ENCODE data around the gene TMEM17. TPM values are rescaled to one million over a fixed set of nuclear protein-coding genes. Genes with fewer than 3 reads are reported as not detected.

The TMEM17 gene
- total and polyA plus RNA-seq, 11 donors: 0.80 to 2.3 (median 1.6) TPM

DNA sequence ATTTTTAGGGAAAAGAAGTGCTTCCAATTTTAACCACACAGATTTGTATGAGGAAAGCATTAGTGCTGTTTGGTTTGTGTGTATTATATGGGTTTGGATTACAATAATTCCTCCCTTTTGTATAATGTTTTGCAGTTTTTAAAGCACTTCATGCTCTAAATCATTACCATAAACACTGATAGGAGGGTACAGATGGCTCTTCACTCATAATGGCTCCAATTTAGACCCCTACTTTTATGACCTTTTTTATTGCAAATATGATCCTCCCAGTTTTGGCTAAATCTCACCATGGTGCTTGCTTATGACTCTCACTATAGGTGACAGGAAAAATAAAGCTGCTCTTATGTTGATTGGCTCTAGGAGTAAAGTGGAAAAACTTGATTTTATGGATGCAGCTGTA, 23.8 kb upstream of the TMEM17 start:
- DNase-seq (no peak), ATAC-seq (no peak)
- Histone ChIP-seq H3K4me1 (peaks cover 0 to 2% (median 0%) of the 10 kb centered on the region in 12 donors), H3K27ac (no peak overlapping the region), H3K36me3 (no peaks in the 10 kb centered on the region), H3K27me3 (no peaks in the 10 kb centered on the region), H3K9me3 (peaks cover 0 to 3% (median 0%) of the 10 kb centered on the region in 12 donors), H3K4me3 (no peak overlapping the region)
- intact Hi-C loops (cut with DNase I): no loop called here
- TF ChIP-seq, protein P1, sequence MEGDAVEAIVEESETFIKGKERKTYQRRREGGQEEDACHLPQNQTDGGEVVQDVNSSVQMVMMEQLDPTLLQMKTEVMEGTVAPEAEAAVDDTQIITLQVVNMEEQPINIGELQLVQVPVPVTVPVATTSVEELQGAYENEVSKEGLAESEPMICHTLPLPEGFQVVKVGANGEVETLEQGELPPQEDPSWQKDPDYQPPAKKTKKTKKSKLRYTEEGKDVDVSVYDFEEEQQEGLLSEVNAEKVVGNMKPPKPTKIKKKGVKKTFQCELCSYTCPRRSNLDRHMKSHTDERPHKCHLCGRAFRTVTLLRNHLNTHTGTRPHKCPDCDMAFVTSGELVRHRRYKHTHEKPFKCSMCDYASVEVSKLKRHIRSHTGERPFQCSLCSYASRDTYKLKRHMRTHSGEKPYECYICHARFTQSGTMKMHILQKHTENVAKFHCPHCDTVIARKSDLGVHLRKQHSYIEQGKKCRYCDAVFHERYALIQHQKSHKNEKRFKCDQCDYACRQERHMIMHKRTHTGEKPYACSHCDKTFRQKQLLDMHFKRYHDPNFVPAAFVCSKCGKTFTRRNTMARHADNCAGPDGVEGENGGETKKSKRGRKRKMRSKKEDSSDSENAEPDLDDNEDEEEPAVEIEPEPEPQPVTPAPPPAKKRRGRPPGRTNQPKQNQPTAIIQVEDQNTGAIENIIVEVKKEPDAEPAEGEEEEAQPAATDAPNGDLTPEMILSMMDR (IDR thresholded peaks at IDR 0.05): no peak
- no peak for TF ChIP-seq POLR2A (IDR thresholded peaks at IDR 0.05)

DNA sequence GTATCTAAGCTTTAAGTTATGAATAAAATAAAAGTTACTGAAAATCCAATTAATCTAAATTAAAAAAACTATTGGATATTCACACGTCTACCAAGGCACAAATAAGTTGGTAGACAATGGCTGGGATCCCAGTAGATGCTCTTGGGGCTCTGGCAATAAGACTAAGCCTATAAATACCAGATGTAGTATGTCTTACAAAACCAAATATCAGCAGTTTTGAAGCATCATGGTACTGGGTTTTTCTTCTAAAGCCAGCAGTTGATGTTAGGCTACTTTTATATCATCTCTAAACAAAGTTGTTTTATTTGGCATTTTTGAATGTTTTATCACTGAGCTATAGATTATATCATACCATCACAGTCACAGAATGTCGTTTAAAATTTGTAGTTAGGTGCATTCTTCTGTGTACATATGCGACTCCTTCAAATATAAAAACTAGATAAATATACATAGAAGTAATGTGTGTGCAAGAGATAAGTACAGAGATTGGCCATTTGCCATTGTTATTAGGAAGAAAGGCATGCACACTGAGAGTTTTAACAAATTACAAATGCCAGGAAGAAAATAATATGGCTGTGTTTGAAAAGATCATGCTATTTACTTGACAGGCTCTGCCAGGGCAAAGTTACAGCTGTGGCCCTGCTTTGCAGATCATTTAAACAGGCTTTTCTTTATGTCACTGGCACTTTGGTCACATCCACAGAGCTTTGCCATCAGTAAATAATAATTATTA, 21.6 kb upstream of the TMEM17 start:
- H3K27ac ChIP-seq: no peak overlapping the region
- intact Hi-C loops (cut with DNase I): no loop called here
- WGBS, 4 donors: 63 to 70% (median 67%) methylated on average over 3 of the region's 3 CpGs

DNA sequence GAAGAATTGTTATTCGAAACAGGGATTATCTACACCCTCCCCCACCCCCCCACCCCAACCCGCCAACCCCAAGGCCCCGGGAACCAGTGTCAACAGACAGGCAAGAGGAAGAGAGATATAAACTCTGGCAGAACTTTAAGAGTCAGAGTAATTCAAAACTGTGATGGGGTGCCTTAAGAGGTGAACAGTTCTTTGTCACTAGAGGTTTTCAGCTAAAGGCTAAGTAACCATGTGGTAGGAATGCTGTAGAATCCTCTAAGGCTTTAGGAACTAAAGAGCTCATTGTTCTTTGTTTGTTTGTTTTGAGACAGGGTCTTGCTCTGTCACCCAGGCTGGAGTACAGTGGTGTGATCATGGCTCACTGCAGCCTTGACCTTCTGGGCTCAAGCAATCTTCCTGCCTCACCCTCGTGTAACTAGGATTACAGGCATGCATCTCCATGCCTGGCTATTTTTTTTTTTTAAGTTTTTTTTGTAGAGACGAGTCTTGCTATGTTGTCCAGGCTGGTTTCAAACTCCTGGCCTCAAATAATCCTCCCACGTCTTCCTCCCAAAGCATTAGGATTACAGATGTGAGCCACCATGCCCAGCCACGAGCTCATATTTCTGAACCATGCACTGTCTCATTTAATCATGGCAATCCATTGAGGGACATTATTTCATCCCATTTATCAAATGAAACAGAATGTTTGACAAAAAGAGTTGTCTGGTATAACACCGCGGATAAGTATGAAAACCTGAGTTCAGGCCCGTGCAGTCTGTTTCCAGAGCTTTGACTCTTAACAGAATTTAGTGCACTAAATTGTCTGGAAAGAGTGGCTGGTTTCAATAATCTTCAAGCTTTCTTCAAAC, 20.8 kb upstream of the TMEM17 start:
- peaks cover 0 to 10% (median 0%) of the 10 kb centered on the region in 12 donors for H3K4me1 ChIP-seq
- no peak overlapping the region for H3K27ac ChIP-seq
- ATAC-seq (no peak), DNase-seq (no peak)
- TF ChIP-seq POLR2A (IDR thresholded peaks at IDR 0.05): no peak
- TF ChIP-seq, protein P1 (IDR thresholded peaks at IDR 0.05): no peak
- H3K9me3 ChIP-seq: no peaks in the 10 kb centered on the region
- WGBS, 4 donors: 55 to 72% (median 70%) methylated on average over 10 of the region's 10 CpGs
- no peaks in the 10 kb centered on the region for H3K36me3 ChIP-seq
- intact Hi-C loops (cut with DNase I): no loop called here
- H3K4me3 ChIP-seq: no peak overlapping the region
- H3K27me3 ChIP-seq: no peaks in the 10 kb centered on the region

More for the DNA sequence above, 21.6 kb upstream of the TMEM17 start:
- Histone ChIP-seq H3K4me3 (no peak overlapping the region), H3K27me3 (no peaks in the 10 kb centered on the region), H3K36me3 (no peaks in the 10 kb centered on the region), H3K9me3 (no peaks in the 10 kb centered on the region), H3K4me1 (peaks cover 0 to 10% (median 0%) of the 10 kb centered on the region in 12 donors)
- DNase-seq: no peak
- no peak for TF ChIP-seq POLR2A (IDR thresholded peaks at IDR 0.05)
- TF ChIP-seq, protein P1 (IDR thresholded peaks at IDR 0.05): no peak
- ATAC-seq: no peak

DNA sequence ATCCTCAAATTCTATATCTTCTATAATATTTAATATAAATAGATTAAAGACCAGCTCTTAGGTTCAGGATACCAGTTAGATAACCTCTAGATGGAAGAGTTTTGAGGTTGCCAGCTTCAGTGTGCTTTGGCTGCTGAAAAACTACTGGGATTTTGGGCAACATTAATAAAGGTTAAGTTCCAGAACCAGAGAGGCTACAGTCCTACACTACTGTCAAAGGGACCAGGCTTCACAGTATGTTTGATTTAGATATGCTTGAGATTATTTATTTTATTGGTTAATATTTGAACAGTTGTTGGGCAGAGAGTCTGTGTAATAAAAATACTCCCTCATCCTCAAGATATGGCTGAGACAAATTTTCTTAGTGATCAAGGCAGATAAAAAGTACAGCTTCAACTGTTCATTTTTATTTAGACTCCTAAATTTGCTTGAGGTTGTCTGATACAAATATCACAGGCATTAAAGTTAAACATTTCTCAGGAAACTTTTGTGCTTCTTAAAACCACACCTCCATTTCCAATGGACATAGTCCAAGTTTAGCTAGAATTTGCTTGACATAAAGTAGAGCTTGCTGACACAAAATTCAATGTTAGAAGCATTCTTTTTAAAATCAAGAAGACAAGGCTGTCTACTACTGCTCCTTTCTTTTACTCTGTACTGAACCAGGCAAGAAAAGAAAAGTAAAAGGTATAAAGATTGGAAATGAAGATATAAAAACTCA, 19.7 kb upstream of the TMEM17 start:
- ATAC-seq (no peak), DNase-seq (no peak)
- no peak overlapping the region for H3K4me3 ChIP-seq
- H3K27ac ChIP-seq: no peak overlapping the region
- H3K9me3 ChIP-seq: no peaks in the 10 kb centered on the region
- no peaks in the 10 kb centered on the region for H3K36me3 ChIP-seq
- H3K4me1 ChIP-seq: peaks cover 0 to 10% (median 0%) of the 10 kb centered on the region in 12 donors
- TF ChIP-seq POLR2A (IDR thresholded peaks at IDR 0.05): no peak
- TF ChIP-seq, protein P1 (IDR thresholded peaks at IDR 0.05): no peak
- intact Hi-C loops (cut with DNase I): no loop called here
- no peaks in the 10 kb centered on the region for H3K27me3 ChIP-seq

Data from heart left ventricle (tissue), 16 donors.